Measurements from ENCODE around the gene SERTAD4. TPM values are rescaled to one million over a fixed set of nuclear protein-coding genes. Genes with fewer than 3 reads are reported as not detected.
"Not testable (repeated sequence)": the region's sequence is repeated elsewhere in the genome, so short reads cannot be mapped to it uniquely, and the experiment has no call there.

Gene SERTAD4
- polyA plus RNA-seq (ENCODE audit: insufficient read depth in 1 of 5, insufficient read length in 5 of 5, low replicate concordance in 1 of 5), result 1 to 10 TPM; 3.8 to 5.0 (median 4.2) TPM
- long read RNA-seq, donor 1, full-length matches to known transcripts, result 1 of 1 reads
- long read RNA-seq, donor 1, partial matches to known transcripts, result 0 of 1 reads
- long read RNA-seq, donor 1, other reads (novel, unspliced or antisense), result 0 of 1 reads
- long read RNA-seq, donor 2, full-length matches to known transcripts, result 2 of 2 reads
- long read RNA-seq, donor 2, partial matches to known transcripts, result 0 of 2 reads
- long read RNA-seq, donor 2, other reads (novel, unspliced or antisense), result 0 of 2 reads
- long read RNA-seq, donor 3, full-length matches to known transcripts, result 3 of 15 reads
- long read RNA-seq, donor 3, partial matches to known transcripts, result 0 of 15 reads
- long read RNA-seq, donor 3, other reads (novel, unspliced or antisense), result 12 of 15 reads
- long read RNA-seq, donor 4, result 0 reads
- long read RNA-seq, donor 5, full-length matches to known transcripts, result 2 of 2 reads
- long read RNA-seq, donor 5, partial matches to known transcripts, result 0 of 2 reads
- long read RNA-seq, donor 5, other reads (novel, unspliced or antisense), result 0 of 2 reads
- long read RNA-seq, donor 6, full-length matches to known transcripts, result 2 of 2 reads
- long read RNA-seq, donor 6, partial matches to known transcripts, result 0 of 2 reads
- long read RNA-seq, donor 6, other reads (novel, unspliced or antisense), result 0 of 2 reads
- long read RNA-seq, donor 7, result 0 reads
- long read RNA-seq, donor 8, result 0 reads

DNA sequence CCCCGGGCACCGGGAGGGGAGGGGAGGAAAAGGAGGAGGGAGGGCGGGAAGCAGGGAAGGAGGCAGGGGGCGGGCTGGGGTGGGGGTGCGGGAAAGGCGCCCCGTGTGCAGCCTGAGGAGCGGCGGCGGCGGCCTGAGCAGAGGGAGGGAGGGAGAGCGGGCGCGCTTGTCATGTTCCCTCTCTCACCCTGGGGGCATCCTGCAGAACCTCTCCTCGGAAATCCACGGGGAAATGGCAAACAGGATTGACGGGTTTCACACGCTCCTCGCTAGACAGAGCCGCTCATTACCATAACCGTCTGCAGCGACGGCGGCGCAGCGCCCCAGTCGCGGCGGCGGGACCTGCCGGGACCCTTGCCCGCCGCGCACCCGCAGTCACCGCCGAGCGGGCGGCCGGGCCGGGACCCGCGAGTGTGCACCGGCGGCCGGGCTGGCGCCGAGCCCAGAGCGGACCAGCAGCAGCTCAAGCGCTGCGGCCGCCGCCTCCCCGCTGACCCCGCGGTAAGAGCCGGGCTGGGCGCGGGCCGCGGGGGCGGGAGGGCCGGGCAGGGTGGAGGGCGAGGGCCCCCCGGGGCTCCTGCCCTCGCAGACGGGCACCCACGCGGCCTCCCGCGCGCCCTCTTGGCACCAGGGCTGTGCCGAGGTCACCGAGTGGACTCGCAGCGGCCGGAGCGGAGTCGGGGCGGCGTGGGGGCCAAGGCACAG lies at the start of gene SERTAD4:
SERTAD4 (plus strand) TSS at position 286 of the 705 bp plus-strand sequence. CDS start 5,165 bp downstream, outside the sequence.
- peak in 1 of 2 donors; percentile 43 for DNase-seq

DNA sequence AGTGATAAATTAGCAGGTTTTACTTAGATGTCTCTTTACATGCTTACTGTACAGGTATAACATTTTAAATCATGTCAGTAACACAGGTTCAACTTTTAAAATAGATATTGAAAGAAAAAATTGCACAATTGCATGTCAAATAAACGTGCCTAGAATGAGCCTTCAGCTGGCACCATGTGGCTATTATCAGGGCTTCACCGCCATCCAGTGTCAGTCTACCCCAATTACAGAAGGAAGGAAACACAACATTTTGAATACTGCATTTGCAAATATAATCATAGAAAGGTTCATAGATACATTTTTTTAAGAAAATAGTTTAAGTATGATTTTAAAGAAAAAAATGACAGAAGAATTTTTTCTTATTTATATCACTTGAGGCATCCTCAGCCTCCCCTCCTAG lies 47.5 kb upstream of the SERTAD4 start:
- no peak for DNase-seq

DNA sequence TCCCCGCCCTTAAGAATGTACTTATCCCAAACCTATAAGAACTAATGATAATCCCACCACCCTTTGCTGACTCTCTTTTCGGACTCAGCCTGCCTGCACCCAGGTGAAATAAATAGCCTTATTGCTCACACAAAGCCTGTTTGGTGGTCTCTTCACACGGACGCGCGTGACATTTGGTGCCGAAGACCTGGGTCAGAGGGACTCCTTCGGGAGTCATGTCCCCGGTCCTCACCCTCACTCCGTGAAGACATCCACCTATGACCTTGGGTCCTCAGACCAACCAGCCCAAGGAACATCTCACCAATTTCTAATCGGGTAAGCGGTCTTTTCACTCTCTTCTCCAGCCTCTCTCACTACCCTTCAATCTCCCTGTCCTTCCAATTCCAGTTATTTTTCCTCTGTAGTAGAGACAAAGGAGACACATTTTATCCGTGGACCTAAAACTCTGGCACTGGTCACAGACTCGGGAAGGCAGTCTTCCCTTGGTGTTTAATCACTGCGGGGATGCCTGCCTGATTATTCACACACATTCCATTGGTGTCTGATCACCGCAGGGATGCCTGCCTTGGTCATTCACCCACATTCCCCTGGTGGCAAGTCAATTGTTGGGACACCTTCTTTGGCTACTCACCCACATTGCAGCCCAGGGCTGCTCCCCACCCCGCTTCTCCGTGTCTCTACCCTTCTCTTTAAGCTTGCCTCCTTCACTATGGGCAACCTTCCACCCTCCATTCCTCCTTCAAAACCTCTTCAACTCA lies 44.6 kb upstream of the SERTAD4 start:
- not testable (repeated sequence) for DNase-seq

DNA sequence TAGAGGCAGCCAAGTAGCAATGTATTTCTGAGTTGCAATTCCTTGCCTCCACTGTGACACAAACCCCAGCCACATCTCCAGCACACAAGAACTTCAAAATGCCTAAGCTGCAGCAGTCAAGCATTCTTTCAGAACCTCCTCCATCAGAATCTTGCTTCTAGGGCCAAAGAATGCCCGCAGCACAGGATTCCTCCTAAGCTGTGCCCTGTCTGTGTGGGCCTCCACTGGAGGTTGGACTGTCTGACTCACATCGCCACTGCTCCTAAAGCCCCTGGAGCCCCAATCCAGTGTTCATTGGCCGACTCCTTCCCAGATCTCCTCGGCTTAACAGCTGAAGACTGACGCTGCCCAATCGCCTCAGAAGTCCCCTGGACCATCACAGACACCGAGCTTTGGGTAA lies 43.2 kb upstream of the SERTAD4 start:
- DNase-seq, result no peak

DNA sequence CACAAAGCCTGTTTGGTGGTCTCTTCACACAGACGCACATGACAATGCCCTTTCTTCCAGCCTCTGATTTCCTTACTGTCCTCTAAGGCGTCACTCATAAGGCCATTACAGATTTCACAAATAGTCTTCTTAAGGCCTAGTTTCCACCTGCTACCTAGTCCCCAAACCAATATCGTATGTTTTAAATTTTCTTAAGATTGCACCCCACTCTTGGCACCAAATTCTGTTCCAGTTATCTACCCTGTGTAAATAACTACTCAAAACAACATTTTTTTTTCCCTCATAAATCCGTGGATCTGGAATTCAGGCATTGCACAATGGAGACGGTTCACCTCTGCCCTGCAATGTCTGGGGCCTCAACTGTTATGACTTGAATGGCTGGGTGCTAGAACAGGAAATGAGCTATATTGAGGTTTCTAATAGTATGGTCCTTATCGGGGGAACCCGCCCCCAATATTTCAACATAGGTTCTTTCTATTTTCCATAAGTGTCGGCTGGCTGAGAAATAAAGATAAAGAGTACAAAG lies 36.9 kb upstream of the SERTAD4 start:
- DNase-seq, result no peak

DNA sequence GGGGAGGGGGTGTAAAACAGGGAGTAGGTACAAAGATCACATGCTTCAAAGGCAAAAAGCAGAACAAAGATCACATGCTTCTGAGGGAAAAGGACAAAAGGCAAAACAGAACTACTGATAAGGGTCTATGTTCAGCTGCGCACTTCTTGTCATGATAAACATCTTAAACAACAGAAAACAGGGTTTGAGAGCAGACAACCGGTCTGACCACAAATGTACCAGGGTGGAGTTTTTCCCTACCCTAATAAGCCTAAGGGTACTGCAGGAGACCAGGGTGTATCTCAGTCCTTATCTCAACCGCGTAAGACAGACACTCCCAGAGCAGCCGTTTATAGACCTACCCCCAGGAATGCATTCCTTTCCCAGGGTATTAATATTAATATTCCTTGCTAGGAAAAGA lies 36.3 kb upstream of the SERTAD4 start:
- DNase-seq, result not testable (repeated sequence)

GRCh38 chr1:210198840-210199239 lies 33.8 kb upstream of the SERTAD4 start:
- DNase-seq, result no peak

DNA sequence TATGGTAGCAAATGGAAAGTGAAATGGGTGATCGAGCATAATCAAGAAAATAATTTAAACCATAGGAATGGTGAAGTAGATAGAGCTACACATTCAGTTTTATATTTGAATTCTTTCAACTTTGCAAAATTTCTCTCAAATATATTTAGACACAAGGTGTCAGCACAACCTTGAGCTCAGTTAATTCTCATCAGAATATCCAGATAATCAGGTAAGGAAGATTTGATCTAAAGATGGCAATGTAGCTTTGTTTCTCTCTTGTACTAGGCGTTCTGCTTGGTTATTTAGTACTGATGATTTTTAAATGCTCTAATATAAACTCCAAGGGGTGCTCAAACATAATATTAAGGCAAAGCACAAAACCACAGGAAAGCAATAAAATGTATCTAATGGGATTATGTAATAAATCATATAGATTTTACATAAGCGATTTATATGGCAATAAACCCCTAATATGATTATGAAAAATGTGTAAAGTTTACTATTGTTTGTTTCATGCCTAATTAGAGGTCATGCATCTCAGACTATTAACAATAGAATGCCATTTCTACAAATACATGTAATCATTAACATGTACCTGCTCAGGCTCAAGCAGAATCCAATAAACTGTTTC lies 32.4 kb upstream of the SERTAD4 start:
- DNase-seq, result no peak

- no peak for DNase-seq
These were observed 30.9 kb upstream of the SERTAD4 start for GRCh38 chr1:210201681-210202080.

DNA sequence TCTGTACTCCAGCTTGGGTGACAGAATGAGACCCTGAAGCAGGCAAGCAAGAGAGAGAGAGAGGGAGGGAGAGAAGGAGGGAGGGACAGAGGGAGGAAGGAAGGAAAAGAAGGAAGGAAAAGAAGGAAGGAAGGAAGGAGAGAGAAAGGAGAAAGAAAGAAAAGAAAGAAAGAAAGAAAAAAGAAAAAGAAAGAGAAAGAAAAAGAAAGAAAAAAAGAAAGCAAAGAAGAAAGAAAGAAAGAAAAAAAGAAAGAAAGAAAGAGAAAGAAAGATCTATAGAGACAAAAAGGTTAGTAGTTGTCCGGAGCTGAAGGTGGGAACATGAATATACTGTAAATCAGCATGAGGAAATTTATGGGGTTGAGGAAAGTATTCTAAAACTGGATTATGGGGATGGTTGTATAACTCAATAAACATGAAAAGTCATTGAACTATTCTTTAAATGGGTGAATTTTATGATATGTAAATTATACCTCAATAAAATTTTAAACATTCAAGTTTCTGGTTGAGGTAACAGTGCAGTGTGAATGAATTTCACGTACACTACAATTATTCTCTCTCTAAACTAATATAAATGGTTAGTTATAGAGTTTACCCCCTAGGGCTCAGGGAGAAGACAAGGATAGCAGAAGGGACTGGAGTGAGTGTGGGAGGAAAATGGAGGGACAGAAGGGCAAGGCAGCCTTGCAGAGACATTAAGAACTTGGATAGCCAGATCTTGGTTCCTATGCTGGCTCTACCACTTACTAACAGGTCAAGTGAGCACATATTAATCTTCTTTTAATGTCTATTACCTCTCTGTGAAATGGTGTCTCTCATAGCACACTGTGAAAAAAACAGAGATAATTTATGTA lies 24.8 kb upstream of the SERTAD4 start:
- DNase-seq, result no peak

DNA sequence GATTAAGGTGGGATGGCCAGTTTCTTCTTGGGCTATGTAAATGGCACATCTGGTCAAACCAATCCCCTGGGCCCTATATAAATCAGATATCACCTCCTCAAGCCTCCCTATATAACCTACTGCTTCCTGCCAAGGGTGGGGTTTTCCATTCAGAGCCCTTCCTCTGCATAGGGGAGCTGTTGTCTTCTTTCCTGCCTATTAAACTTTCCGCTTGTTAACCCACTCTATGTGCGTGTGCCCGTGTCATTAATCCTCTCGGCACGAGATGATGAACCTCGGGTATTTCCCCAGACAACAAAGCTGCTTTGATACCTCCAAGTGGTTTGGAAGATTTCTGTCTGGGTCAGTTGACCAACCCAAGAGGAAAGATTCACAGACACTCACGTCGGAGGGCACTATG lies 19.3 kb upstream of the SERTAD4 start:
- DNase-seq, result no peak

DNA sequence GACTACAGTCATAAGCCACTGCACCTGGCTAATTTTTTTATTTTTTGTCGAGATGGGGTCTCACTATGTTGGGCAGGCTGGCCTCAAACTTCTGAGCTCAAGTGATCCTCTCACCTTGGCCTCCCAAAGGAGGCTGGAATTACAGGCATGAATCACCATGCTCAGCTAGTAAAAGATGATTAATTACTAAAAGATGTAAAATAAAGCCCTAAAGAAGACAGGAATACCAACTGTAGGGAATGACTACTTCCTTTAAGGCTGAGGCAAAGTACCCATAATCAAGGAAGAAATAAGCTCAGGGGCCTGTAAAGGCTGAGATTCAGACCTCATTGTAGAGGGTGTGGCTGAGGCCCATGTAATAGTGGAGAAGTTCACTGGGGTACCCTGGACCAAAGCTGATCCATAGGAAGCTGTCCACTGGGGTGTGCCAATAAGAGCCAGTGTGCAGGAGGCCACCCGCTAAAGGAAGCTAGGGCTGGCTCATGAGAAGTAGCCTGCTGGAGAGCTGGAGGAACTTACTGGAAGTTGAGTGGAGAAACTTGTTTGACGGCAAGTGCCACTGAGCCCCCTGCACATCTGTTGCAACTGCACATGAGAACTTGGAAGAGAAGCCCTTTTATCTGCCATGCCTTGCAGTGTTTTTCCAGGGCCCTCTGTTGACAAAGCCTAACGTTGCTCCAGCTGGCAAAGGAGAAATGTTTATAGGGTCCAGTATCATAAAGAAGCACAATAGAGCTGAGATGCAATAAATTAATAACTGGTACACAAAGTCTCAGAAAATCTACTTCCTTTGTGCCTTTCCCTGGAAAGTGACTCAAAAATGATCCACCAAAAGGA lies 17.8 kb upstream of the SERTAD4 start:
- DNase-seq, result no peak

- no peak for DNase-seq
These were observed 15.1 kb upstream of the SERTAD4 start for GRCh38 chr1:210217482-210217881.

DNA sequence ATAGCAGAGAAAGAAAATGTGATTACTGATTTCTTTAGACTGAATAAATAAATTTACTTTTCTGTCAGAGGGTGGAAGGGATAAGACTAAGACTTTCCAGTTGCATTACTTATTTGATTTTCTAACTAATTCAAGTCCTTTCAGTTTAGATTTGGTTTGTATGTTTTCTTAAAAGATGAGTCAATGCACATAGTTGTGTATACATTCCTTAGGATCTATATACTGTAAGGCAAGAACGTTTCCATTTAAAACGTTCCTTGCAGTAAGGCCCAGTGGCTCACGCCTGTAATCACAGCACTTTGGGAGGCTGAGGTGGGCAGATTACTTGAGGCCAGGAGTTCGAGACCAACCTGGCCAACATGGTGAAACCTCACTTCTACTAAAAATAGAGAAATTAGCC lies 14.5 kb upstream of the SERTAD4 start:
- no peak for DNase-seq

DNA sequence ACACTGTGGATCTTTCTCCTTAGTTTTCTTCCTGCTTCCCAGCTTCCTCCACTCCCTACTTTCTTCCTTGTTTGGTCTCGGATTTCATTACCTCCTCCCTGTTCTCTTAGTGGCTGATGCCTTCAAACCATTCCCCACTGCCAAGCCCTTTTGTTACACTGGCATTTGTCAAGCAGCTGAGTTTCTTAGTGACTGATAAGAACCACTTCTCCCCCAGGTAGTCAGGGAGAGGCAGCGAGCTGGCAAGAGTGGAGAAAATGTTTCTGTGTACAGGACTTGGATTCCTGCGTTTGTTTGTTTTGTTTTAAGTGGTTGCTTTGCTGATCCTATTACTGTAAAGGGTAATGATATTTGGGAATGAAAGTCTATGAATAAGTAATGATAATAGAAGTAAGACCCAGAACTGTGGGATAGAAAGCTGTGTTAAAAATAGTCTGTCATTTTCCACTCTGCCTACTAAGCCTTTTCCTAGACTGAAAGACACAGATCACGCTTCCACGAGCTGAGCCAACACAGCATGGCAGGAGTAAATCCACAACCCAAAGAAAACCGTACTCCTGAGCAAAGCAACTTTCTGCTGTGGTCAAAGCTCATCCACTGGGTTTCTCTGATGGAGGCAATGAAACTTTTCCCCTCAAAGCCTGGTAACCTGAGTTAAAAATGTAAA lies 10.1 kb upstream of the SERTAD4 start:
- DNase-seq, result peak in 1 of 2 donors; percentile 41

DNA sequence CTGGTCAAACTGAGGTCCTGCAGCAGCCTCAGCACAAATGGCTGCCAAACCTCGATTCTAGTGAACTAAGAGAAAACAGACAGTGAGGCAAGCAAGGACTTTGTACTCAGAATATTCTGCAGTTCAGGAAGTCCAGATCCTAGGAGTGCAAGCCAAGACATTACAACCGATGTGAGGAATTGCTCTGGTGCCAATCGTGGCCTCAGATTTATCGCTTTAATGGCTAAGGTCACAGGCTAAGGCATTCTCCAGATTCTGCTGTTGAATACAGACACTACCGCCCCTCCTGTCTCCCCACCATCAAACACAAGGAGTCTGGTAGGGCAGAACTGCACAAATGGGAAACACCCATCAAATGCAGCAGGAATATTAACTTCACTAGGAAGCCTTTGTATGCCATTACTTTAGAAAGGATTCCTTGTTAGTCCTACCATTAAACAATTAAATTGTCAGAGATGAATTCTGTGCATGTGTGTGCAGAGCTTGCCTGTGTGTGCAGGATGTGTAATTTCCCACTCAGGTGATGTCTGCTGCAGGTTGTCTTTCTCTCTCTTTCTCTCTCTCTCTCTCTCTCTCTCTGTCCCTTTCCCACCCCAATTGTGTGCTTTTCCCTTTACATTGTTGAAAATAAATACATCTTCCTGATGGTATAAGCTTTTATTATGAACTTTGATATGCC lies 9.2 kb upstream of the SERTAD4 start:
- DNase-seq, result no peak

GRCh38 chr1:210228158-210228557 lies 4.4 kb upstream of the SERTAD4 start:
- no peak for DNase-seq
